Natural killer cell treated with Interleukin-12 subunit alpha and Interleukin-12 subunit beta and Interleukin-15 and Interleukin-18, amount 100 ng/mL, for 72 hours (primary cell): ENCODE data around the gene TOP3B. TPM values are rescaled to one million over a fixed set of nuclear protein-coding genes. Genes with fewer than 3 reads are reported as not detected.

Experiments
- ATAC-seq, 2 donors: fragments of 150-1000 bp; cut with Tn5 transposase in 1 of 2; sonication (Bioruptor Pico), chemical (Tn5 transposase) in 1 of 2; 2 replicates each; pipeline ENCODE4 v1.10.0; 2021
- DNase-seq: peaks from one replicate; pipeline ENCODE4 v3.0.0; 2022; ENCODE audit warnings: low spot score
- H3K27ac Mint-ChIP-seq, 2 donors: 1 replicate in 1 of 2; 2 replicates in 1 of 2; pipeline ENCODE4 v1.8.0; 2022; ENCODE audit warnings: mixed read lengths in 2 of 2, mild to moderate bottlenecking in 1 of 2, moderate library complexity in 1 of 2
- H3K27me3 Mint-ChIP-seq, 2 donors: 1 replicate in 1 of 2; 2 replicates in 1 of 2; pipeline ENCODE4 v1.8.0; 2022; ENCODE audit warnings: mixed read lengths in 2 of 2
- H3K36me3 Mint-ChIP-seq: one replicate; pipeline ENCODE4 v1.8.0; 2022; ENCODE audit warnings: mixed read lengths
- H3K4me1 Mint-ChIP-seq, 2 donors: 1 replicate in 1 of 2; 2 replicates in 1 of 2; pipeline ENCODE4 v1.8.0; 2022; ENCODE audit warnings: low read depth in 2 of 2, mixed read lengths in 2 of 2, mild to moderate bottlenecking in 1 of 2
- H3K4me3 Mint-ChIP-seq: one replicate; pipeline ENCODE4 v1.8.0; 2022; ENCODE audit warnings: mixed read lengths
- H3K9me3 Mint-ChIP-seq: 2 replicates; pipeline ENCODE4 v1.8.0; 2022; ENCODE audit warnings: mixed read lengths
- total RNA-seq, 2 donors: library from RNA; stranded (reverse); gene quantifications; one replicate each; pipeline ENCODE4 v1.2.3, GENCODE V29; 2022

TOP3B gene
- total RNA-seq, 2 donors from 2014 or later, result 45.3 to 83.5 TPM

GRCh38 chr22:21968452-21969129 lies 14.0 kb downstream of the TOP3B start:
- Mint-ChIP-seq H3K4me3 (no peak overlapping the region), H3K27me3 (no peaks in the 10 kb centered on the region), H3K9me3 (no peaks in the 10 kb centered on the region), H3K27ac (no peak overlapping the region), H3K36me3 (peaks cover 6% of the 10 kb centered on the region), H3K4me1 (peaks cover 0 to 3% of the 10 kb centered on the region in 2 donors)
- DNase-seq (no peak), ATAC-seq (no peak)

GRCh38 chr22:21967693-21968271 lies 14.8 kb downstream of the TOP3B start:
- DNase-seq (no peak), ATAC-seq (no peak)
- H3K4me3 Mint-ChIP-seq, result no peak overlapping the region
- H3K36me3 Mint-ChIP-seq, result peaks cover 6% of the 10 kb centered on the region
- peaks cover 0 to 3% of the 10 kb centered on the region in 2 donors for H3K4me1 Mint-ChIP-seq
- no peaks in the 10 kb centered on the region for H3K9me3 Mint-ChIP-seq
- no peak overlapping the region for H3K27ac Mint-ChIP-seq
- H3K27me3 Mint-ChIP-seq, result no peaks in the 10 kb centered on the region

GRCh38 chr22:21966643-21967516 lies 15.7 kb downstream of the TOP3B start:
- peaks cover 6% of the 10 kb centered on the region for H3K36me3 Mint-ChIP-seq
- H3K27ac Mint-ChIP-seq, result no peak overlapping the region
- H3K27me3 Mint-ChIP-seq, result no peaks in the 10 kb centered on the region
- DNase-seq (no peak), ATAC-seq (no peak)
- H3K4me3 Mint-ChIP-seq, result no peak overlapping the region
- peaks cover 0 to 3% of the 10 kb centered on the region in 2 donors for H3K4me1 Mint-ChIP-seq
- no peaks in the 10 kb centered on the region for H3K9me3 Mint-ChIP-seq

- no peak for ATAC-seq
Observed at GRCh38 chr22:21965762-21966288, 16.8 kb downstream of the TOP3B start.

GRCh38 chr22:21964918-21965484 lies 17.6 kb downstream of the TOP3B start:
- H3K4me3 Mint-ChIP-seq, result no peak overlapping the region

More at GRCh38 chr22:21965762-21966288, 16.8 kb downstream of the TOP3B start:
- Mint-ChIP-seq H3K4me3 (no peak overlapping the region), H3K27me3 (no peaks in the 10 kb centered on the region), H3K4me1 (peaks cover 0 to 3% of the 10 kb centered on the region in 2 donors), H3K36me3 (peaks cover 6% of the 10 kb centered on the region), H3K27ac (no peak overlapping the region), H3K9me3 (no peaks in the 10 kb centered on the region)
- DNase-seq, result no peak

GRCh38 chr22:21964234-21964633 lies 18.4 kb downstream of the TOP3B start:
- Mint-ChIP-seq H3K9me3 (no peaks in the 10 kb centered on the region), H3K36me3 (peaks cover 6% of the 10 kb centered on the region), H3K27me3 (no peaks in the 10 kb centered on the region)

More at GRCh38 chr22:21964918-21965484, 17.6 kb downstream of the TOP3B start:
- Mint-ChIP-seq H3K27ac (no peak overlapping the region), H3K27me3 (no peaks in the 10 kb centered on the region), H3K4me1 (no peaks in the 10 kb centered on the region), H3K36me3 (peaks cover 6% of the 10 kb centered on the region), H3K9me3 (no peaks in the 10 kb centered on the region)
- DNase-seq (no peak), ATAC-seq (no peak)

GRCh38 chr22:21963790-21964211 lies 18.8 kb downstream of the TOP3B start:
- no peak for DNase-seq
- Mint-ChIP-seq H3K4me1 (no peaks in the 10 kb centered on the region), H3K27ac (no peak overlapping the region)

More at GRCh38 chr22:21964234-21964633, 18.4 kb downstream of the TOP3B start:
- Mint-ChIP-seq H3K4me3 (no peak overlapping the region), H3K4me1 (no peaks in the 10 kb centered on the region), H3K27ac (no peak overlapping the region)
- ATAC-seq (no peak), DNase-seq (no peak)

GRCh38 chr22:21963286-21963685 lies 19.3 kb downstream of the TOP3B start:
- Mint-ChIP-seq H3K4me3 (no peak overlapping the region), H3K4me1 (no peaks in the 10 kb centered on the region), H3K27me3 (no peaks in the 10 kb centered on the region), H3K27ac (no peak overlapping the region), H3K36me3 (peaks cover 6% of the 10 kb centered on the region), H3K9me3 (no peaks in the 10 kb centered on the region)
- ATAC-seq (no peak), DNase-seq (no peak)

More at GRCh38 chr22:21963790-21964211, 18.8 kb downstream of the TOP3B start:
- H3K36me3 Mint-ChIP-seq, result peaks cover 6% of the 10 kb centered on the region
- no peak overlapping the region for H3K4me3 Mint-ChIP-seq
- ATAC-seq, result no peak
- no peaks in the 10 kb centered on the region for H3K27me3 Mint-ChIP-seq
- no peaks in the 10 kb centered on the region for H3K9me3 Mint-ChIP-seq

GRCh38 chr22:21962655-21962949 lies 20.0 kb downstream of the TOP3B start:
- no peak for DNase-seq
- Mint-ChIP-seq H3K27ac (no peak overlapping the region), H3K4me1 (no peaks in the 10 kb centered on the region), H3K27me3 (no peaks in the 10 kb centered on the region), H3K4me3 (no peak overlapping the region), H3K36me3 (peaks cover 6% of the 10 kb centered on the region), H3K9me3 (no peaks in the 10 kb centered on the region)
- no peak for ATAC-seq

GRCh38 chr22:21961886-21962654 lies 20.5 kb downstream of the TOP3B start:
- H3K9me3 Mint-ChIP-seq, result no peaks in the 10 kb centered on the region
- H3K4me1 Mint-ChIP-seq, result no peaks in the 10 kb centered on the region
- H3K4me3 Mint-ChIP-seq, result no peak overlapping the region
- no peak for DNase-seq
- no peak for ATAC-seq
- no peak overlapping the region for H3K27ac Mint-ChIP-seq
- peaks cover 3% of the 10 kb centered on the region for H3K36me3 Mint-ChIP-seq
- H3K27me3 Mint-ChIP-seq, result no peaks in the 10 kb centered on the region

GRCh38 chr22:21961127-21961867 lies 21.3 kb downstream of the TOP3B start:
- Mint-ChIP-seq H3K36me3 (no peaks in the 10 kb centered on the region), H3K4me1 (no peaks in the 10 kb centered on the region), H3K9me3 (no peaks in the 10 kb centered on the region), H3K4me3 (no peak overlapping the region), H3K27ac (no peak overlapping the region), H3K27me3 (no peaks in the 10 kb centered on the region)
- no peak for DNase-seq
- ATAC-seq, result no peak

GRCh38 chr22:21960200-21961126 lies 22.1 kb downstream of the TOP3B start:
- H3K4me3 Mint-ChIP-seq, result no peak overlapping the region

More at GRCh38 chr22:21960200-21961126, 22.1 kb downstream of the TOP3B start:
- H3K36me3 Mint-ChIP-seq, result no peaks in the 10 kb centered on the region
- no peaks in the 10 kb centered on the region for H3K9me3 Mint-ChIP-seq
- H3K27ac Mint-ChIP-seq, result no peak overlapping the region
- ATAC-seq (no peak), DNase-seq (no peak)
- no peaks in the 10 kb centered on the region for H3K27me3 Mint-ChIP-seq
- H3K4me1 Mint-ChIP-seq, result no peaks in the 10 kb centered on the region
